Hypothalamus (tissue), 51 donors: ENCODE results near the gene CHI3L2.

Experiments
- DNase-seq, 51 donors: peaks; one replicate each; lab custom pipeline; 2025; lab: John Stamatoyannopoulos, UW

Gene CHI3L2

GRCh38 chr1:111286912-111287311, 59.4 kb downstream of the CHI3L2 start:
- DNase-seq: no peak

- DNase-seq: no peak
These were observed 61.9 kb downstream of the CHI3L2 start for GRCh38 chr1:111289371-111289770.

- no peak for DNase-seq
These were observed 62.6 kb downstream of the CHI3L2 start for GRCh38 chr1:111290104-111290503.

- peak in 2 of 51 donors; percentile 1 to 4 for DNase-seq
These were observed 63.1 kb downstream of the CHI3L2 start, which contains the start of gene CHIA for GRCh38 chr1:111290630-111291029. CHIA (plus strand) TSS chr1:111290851; CDS start chr1:111310468, 19,617 bp downstream.
